ENCODE data around the gene ATIC. TPM values are rescaled to one million over a fixed set of nuclear protein-coding genes. Genes with fewer than 3 reads are reported as not detected.

The ATIC gene
- total and polyA plus RNA-seq, 11 donors, result 16.8 to 108 (median 49.6) TPM

DNA sequence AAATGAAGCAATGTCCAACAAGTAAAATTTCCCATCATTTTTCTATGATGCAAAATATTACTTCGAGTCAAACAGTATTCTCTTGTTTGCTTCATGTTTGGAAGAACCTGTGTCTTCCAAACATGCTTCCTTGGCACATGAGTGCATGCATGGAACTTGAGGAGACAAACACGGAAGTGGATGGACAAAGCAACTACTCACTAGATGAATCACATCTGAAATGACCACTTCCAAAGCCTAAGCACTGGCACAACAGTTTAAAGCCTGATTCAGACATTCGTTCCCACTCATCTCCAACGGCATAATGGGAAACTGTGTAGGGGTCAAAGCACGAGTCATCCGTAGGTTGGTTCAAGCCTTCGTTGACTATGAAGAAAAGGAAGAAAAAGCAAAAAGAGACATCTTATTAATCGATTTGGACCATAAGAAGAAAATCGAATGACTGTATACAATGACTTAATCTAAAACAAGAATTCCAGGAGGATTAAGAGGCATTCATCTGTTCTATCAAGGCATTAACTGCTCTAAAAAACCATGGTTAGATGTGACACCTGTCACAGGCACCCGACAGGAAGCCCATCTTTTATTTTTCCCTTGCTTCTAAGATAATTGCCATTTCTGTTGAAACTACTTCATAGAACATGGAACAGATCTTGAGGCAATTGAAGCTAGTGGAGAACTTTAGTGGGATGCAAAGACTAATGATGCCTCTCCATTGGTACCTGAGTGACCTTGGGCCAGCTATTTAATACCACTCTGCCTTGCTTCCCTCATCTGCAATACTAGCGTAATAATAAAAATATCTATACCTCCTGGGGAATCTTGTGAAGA, 56.0 kb downstream of the ATIC start:
- WGBS, 4 donors, result 88 to 93% (median 90%) methylated on average over 11 of the region's 11 CpGs
- Histone ChIP-seq H3K9me3 (no peaks in the 10 kb centered on the region), H3K4me3 (no peak overlapping the region), H3K27ac (no peak overlapping the region), H3K27me3 (no peaks in the 10 kb centered on the region), H3K36me3 (peaks cover 0 to 100% (median 91%) of the 10 kb centered on the region in 9 donors), H3K4me1 (no peaks in the 10 kb centered on the region)
- DNase-seq (no peak), ATAC-seq (no peak)
- TF ChIP-seq POLR2A (IDR thresholded peaks at IDR 0.05), result no peak
- TF ChIP-seq, protein P1, sequence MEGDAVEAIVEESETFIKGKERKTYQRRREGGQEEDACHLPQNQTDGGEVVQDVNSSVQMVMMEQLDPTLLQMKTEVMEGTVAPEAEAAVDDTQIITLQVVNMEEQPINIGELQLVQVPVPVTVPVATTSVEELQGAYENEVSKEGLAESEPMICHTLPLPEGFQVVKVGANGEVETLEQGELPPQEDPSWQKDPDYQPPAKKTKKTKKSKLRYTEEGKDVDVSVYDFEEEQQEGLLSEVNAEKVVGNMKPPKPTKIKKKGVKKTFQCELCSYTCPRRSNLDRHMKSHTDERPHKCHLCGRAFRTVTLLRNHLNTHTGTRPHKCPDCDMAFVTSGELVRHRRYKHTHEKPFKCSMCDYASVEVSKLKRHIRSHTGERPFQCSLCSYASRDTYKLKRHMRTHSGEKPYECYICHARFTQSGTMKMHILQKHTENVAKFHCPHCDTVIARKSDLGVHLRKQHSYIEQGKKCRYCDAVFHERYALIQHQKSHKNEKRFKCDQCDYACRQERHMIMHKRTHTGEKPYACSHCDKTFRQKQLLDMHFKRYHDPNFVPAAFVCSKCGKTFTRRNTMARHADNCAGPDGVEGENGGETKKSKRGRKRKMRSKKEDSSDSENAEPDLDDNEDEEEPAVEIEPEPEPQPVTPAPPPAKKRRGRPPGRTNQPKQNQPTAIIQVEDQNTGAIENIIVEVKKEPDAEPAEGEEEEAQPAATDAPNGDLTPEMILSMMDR (IDR thresholded peaks at IDR 0.05), result no peak
- intact Hi-C loops (cut with DNase I), result no loop called here

DNA sequence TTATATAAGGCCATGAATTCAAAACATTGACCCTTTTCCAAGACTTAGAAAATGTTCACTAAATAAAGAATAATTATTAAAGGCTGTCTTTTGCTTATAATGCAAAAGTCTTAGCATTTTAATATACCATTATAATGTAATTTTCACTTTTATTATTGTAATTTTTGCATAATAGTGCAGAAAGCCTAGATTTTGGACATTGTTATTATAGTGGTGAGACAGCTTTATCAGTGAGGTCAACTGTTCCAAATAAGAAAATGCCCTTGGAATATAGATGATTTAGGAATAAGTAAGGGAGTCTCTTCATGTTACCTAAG, 56.6 kb downstream of the ATIC start:
- TF ChIP-seq, protein P1 (IDR thresholded peaks at IDR 0.05), result no peak
- TF ChIP-seq POLR2A (IDR thresholded peaks at IDR 0.05), result no peak
- ATAC-seq (no peak), DNase-seq (no peak)
- no peak overlapping the region for H3K4me3 ChIP-seq
- H3K4me1 ChIP-seq, result no peaks in the 10 kb centered on the region
- intact Hi-C loops (cut with DNase I), result no loop called here
- no peak overlapping the region for H3K27ac ChIP-seq
- H3K9me3 ChIP-seq, result no peaks in the 10 kb centered on the region
- H3K36me3 ChIP-seq, result peaks cover 0 to 100% (median 91%) of the 10 kb centered on the region in 9 donors
- H3K27me3 ChIP-seq, result no peaks in the 10 kb centered on the region

DNA sequence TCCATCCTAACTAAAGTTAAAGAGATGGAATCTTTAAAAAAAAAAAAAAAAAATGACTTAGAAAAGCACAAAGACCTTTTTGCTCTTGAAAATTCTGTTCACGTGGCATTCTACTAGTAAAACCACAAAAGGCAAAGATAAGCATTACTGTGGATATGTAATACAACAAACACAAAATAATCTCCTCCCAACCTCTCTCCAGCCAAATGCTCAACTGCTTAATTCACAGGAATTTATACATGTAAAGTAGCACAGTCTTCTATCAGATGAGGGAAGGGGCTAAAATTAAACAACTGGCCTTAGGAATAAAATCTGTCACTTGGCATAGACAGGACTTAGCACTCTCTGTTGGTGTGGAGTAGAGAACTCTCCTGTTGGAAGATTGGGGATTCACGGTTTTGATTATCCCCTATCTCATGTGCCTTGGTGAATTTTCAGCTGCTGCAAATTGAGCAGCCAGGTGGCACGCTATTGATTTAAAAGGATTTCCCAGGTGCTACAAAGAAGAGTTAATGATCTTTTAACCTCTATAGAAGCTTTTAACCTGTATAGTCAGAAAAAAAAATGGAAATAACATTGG, 57.4 kb downstream of the ATIC start:
- DNase-seq, result no peak
- intact Hi-C loops (cut with DNase I), result no loop called here
- Histone ChIP-seq H3K27me3 (no peaks in the 10 kb centered on the region), H3K9me3 (no peaks in the 10 kb centered on the region), H3K4me1 (no peaks in the 10 kb centered on the region), H3K36me3 (peaks cover 0 to 100% (median 91%) of the 10 kb centered on the region in 9 donors), H3K4me3 (no peak overlapping the region), H3K27ac (no peak overlapping the region)
- TF ChIP-seq, protein P1 (IDR thresholded peaks at IDR 0.05), result no peak
- no peak for TF ChIP-seq POLR2A (IDR thresholded peaks at IDR 0.05)
- 74 to 84% (median 79%) methylated on average over 3 of the region's 3 CpGs for WGBS, 4 donors
- no peak for ATAC-seq

DNA sequence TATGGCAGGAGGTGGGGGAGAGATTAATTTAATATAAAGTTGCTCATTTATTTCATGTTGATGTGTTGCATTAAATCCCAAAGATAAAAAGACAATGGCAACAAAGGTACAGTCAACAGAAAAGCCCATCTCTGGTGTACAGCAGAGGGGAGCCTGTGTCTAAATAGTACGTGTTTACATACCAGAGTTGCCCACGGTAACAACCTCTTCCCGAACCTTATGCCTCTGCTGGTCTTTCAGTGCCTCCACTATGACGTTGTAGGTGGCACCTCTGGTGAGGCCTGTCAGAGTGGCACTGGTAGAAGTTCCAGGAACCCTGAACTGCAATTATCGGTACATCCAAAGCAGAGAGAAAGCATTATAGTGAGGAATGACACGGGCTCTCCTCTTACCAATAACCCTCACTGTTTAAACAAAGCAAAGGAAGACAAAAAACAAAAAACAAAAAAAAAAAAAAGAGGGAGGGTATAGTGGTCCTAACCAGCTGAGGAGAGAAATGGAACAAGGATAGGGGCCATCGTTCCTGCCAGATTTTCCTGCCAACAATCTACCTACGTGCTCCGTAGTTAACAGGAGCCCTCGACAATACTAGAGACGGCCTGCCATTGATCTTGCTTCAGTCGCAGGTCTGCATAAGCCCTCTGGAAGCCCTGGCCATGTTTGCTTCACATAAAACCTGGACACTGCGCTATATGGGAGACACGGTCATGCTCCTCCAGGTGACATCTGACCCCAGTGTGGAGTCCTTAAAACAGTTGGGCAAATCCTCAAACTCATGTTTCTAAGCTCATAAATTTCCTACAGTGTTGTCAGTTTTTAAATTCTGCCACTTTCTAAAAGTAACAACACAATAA, 58.5 kb downstream of the ATIC start:
- H3K4me3 ChIP-seq, result no peak overlapping the region
- no peaks in the 10 kb centered on the region for H3K4me1 ChIP-seq
- H3K9me3 ChIP-seq, result no peaks in the 10 kb centered on the region
- no peaks in the 10 kb centered on the region for H3K27me3 ChIP-seq
- intact Hi-C loops (cut with DNase I), result no loop called here
- H3K27ac ChIP-seq, result no peak overlapping the region
- DNase-seq, result no peak
- 78 to 86% (median 85%) methylated on average over 14 of the region's 14 CpGs for WGBS, 4 donors
- peaks cover 0 to 100% (median 91%) of the 10 kb centered on the region in 9 donors for H3K36me3 ChIP-seq
- ATAC-seq, result peak in 1 of 4 donors; percentile 16
- TF ChIP-seq POLR2A (IDR thresholded peaks at IDR 0.05), result no peak
- TF ChIP-seq, protein P1 (IDR thresholded peaks at IDR 0.05), result no peak

Measured in heart left ventricle (tissue), 16 donors.